ENCODE results near the gene TMEM97. TPM values are rescaled to one million over a fixed set of nuclear protein-coding genes. Genes with fewer than 3 reads are reported as not detected.

TMEM97 gene
- total RNA-seq, 3 donors from 2014 or later = 41.3 to 55.1 (median 44.8) TPM

GRCh38 chr17:28370744-28371103 lies 51.7 kb downstream of the TMEM97 start:
- no peaks in the 10 kb centered on the region for H3K36me3 Mint-ChIP-seq (ENCODE audit: insufficient read depth)
- no peak for ATAC-seq
- peak overlapping the region; percentile 90 for H3K4me3 Mint-ChIP-seq
- H3K27me3 Mint-ChIP-seq (ENCODE audit: low read depth) = no peaks in the 10 kb centered on the region
- no peak for DNase-seq
- H3K9me3 Mint-ChIP-seq = no peaks in the 10 kb centered on the region
- peaks cover 16% of the 10 kb centered on the region for H3K4me1 Mint-ChIP-seq (ENCODE audit: low read depth)

GRCh38 chr17:28371245-28372202 lies 52.5 kb downstream of the TMEM97 start, which contains the start of gene SARM1:
TSS of gene SARM1 (plus strand) at chr17:28371694. CDS start at chr17:28372033, 339 bp downstream.
- ATAC-seq (peak; percentile 91 to 92), DNase-seq (peak; percentile 75)
- peaks cover 16% of the 10 kb centered on the region for H3K4me1 Mint-ChIP-seq (ENCODE audit: low read depth)
- no peaks in the 10 kb centered on the region for H3K9me3 Mint-ChIP-seq
- no peaks in the 10 kb centered on the region for H3K36me3 Mint-ChIP-seq (ENCODE audit: insufficient read depth)
- no peaks in the 10 kb centered on the region for H3K27me3 Mint-ChIP-seq (ENCODE audit: low read depth)
- H3K4me3 Mint-ChIP-seq = peak within 1 kb of the TSS; percentile 90

- no peak for DNase-seq
- Mint-ChIP-seq H3K4me3 (peak overlapping the region; percentile 82), H3K27me3 (ENCODE audit: low read depth) (no peaks in the 10 kb centered on the region), H3K4me1 (ENCODE audit: low read depth) (peaks cover 16% of the 10 kb centered on the region), H3K36me3 (ENCODE audit: insufficient read depth) (no peaks in the 10 kb centered on the region), H3K9me3 (no peaks in the 10 kb centered on the region)
- peak; percentile 9 to 19 for ATAC-seq
Measured at GRCh38 chr17:28372203-28372944, 53.4 kb downstream of the TMEM97 start.

GRCh38 chr17:28372945-28373274 lies 53.9 kb downstream of the TMEM97 start:
- H3K4me1 Mint-ChIP-seq (ENCODE audit: low read depth) = peaks cover 16% of the 10 kb centered on the region
- no peak for DNase-seq
- peak overlapping the region; percentile 82 for H3K4me3 Mint-ChIP-seq
- H3K9me3 Mint-ChIP-seq = no peaks in the 10 kb centered on the region
- H3K27me3 Mint-ChIP-seq (ENCODE audit: low read depth) = no peaks in the 10 kb centered on the region
- no peak for ATAC-seq
- peaks cover under 1% of the 10 kb centered on the region for H3K36me3 Mint-ChIP-seq (ENCODE audit: insufficient read depth)

Other genes starting within 250 kb of the TMEM97 start
- gene IFT20, start 16.3 kb downstream of the TMEM97 start, total RNA-seq = 10 to 100 TPM; 18.1 to 22.1 (median 19.4) TPM
- gene TNFAIP1, start 16.6 kb downstream of the TMEM97 start, total RNA-seq = 10 to 100 TPM; 19.5 to 24.2 (median 23.1) TPM
- gene POLDIP2, start 38.3 kb downstream of the TMEM97 start, total RNA-seq = 100 to 1,000 TPM; 141 to 168 (median 150) TPM
- not detected for gene SEBOX, start 46.0 kb downstream of the TMEM97 start, total RNA-seq
- 1 to 10 TPM in 1 of 3 donors, under 1 TPM in 2; 0.60 to 1.1 (median 0.94) TPM for gene VTN, start 51.1 kb downstream of the TMEM97 start, total RNA-seq
- gene SARM1, start 52.5 kb downstream of the TMEM97 start, total RNA-seq = 10 to 100 TPM; 28.5 to 30.9 (median 29.2) TPM
- gene SLC46A1, start 87.0 kb downstream of the TMEM97 start, total RNA-seq = 1 to 10 TPM; 4.8 to 5.3 (median 4.9) TPM
- not detected for gene SLC13A2, start 154.4 kb downstream of the TMEM97 start, total RNA-seq
- gene FOXN1, start 187.1 kb downstream of the TMEM97 start, total RNA-seq = not detected
- gene UNC119, start 233.4 kb downstream of the TMEM97 start, total RNA-seq = 10 to 100 TPM; 21.7 to 26.0 (median 21.8) TPM